Astrocyte (in vitro differentiated cells and primary cell): ENCODE results near the gene ROPN1B. TPM values are rescaled to one million over a fixed set of nuclear protein-coding genes. Genes with fewer than 3 reads are reported as not detected.

Experiments
- DNase-seq: peaks from one replicate; pipeline ENCODE4 v3.0.0-alpha.2; 2010; ENCODE audit warnings: low read depth
- FAIRE-seq: peaks from 2 replicates; lab custom pipeline; 2011; peaks lifted over from hg19 to GRCh38; lab: Jason Lieb, UNC
- H2AFZ ChIP-seq: 2 replicates; pipeline ENCODE4 v1.6.0; 2012; ENCODE audit warnings: low read depth, low read length, inconsistent platforms
- H3K27ac ChIP-seq: 2 replicates; pipeline ENCODE4 v1.5.1; 2011; ENCODE audit warnings: low read depth, low read length, inconsistent platforms
- H3K27me3 ChIP-seq: 2 replicates; pipeline ENCODE4 v1.6.0; 2011; ENCODE audit warnings: low read length, inconsistent platforms; ENCODE audit not compliant: insufficient read depth
- H3K36me3 ChIP-seq: 2 replicates; pipeline ENCODE4 v1.5.1; 2011; ENCODE audit warnings: low read length, inconsistent platforms; ENCODE audit not compliant: insufficient read depth
- H3K4me1 ChIP-seq: 2 replicates; pipeline ENCODE4 v1.5.1; 2011; ENCODE audit warnings: low read length, inconsistent platforms; ENCODE audit not compliant: insufficient read depth
- H3K4me2 ChIP-seq: 2 replicates; pipeline ENCODE4 v1.6.0; 2012; ENCODE audit warnings: low read length, inconsistent platforms
- H3K4me3 ChIP-seq: 2 replicates; pipeline ENCODE4 v1.5.1; 2011; ENCODE audit warnings: low read depth, mild to moderate bottlenecking, low read length, inconsistent platforms; ENCODE audit not compliant: insufficient read depth
- H3K79me2 ChIP-seq: 2 replicates; pipeline ENCODE4 v1.6.0; 2012; ENCODE audit warnings: mild to moderate bottlenecking, low read length, inconsistent platforms; ENCODE audit not compliant: insufficient read depth
- H3K9ac ChIP-seq: 2 replicates; pipeline ENCODE4 v1.6.0; 2012; ENCODE audit warnings: mild to moderate bottlenecking, low read length, inconsistent platforms
- H3K9me3 ChIP-seq: 2 replicates; pipeline ENCODE4 v1.5.1; 2012; ENCODE audit warnings: low read depth, mild to moderate bottlenecking, low read length, inconsistent platforms; ENCODE audit not compliant: insufficient read depth
- H4K20me1 ChIP-seq: 2 replicates; pipeline ENCODE4 v1.6.0; 2012; ENCODE audit warnings: low read length, inconsistent platforms; ENCODE audit not compliant: insufficient read depth
- H3K27ac Mint-ChIP-seq: one replicate; pipeline ENCODE4 v1.8.0; 2021; ENCODE audit warnings: mild to moderate bottlenecking, mixed read lengths; ENCODE audit not compliant: unreplicated experiment
- H3K27me3 Mint-ChIP-seq: one replicate; pipeline ENCODE4 v1.8.0; 2021; ENCODE audit warnings: low read depth, mixed read lengths; ENCODE audit not compliant: unreplicated experiment
- H3K36me3 Mint-ChIP-seq: one replicate; pipeline ENCODE4 v1.8.0; 2021; ENCODE audit warnings: low read depth, mixed read lengths; ENCODE audit not compliant: unreplicated experiment
- H3K4me1 Mint-ChIP-seq: one replicate; pipeline ENCODE4 v1.8.0; 2021; ENCODE audit warnings: low read depth, mixed read lengths; ENCODE audit not compliant: unreplicated experiment
- H3K4me3 Mint-ChIP-seq: one replicate; pipeline ENCODE4 v1.8.0; 2021; ENCODE audit warnings: mild to moderate bottlenecking, moderate library complexity, mixed read lengths; ENCODE audit not compliant: unreplicated experiment
- H3K9me3 Mint-ChIP-seq: one replicate; pipeline ENCODE4 v1.8.0; 2021; ENCODE audit warnings: mild to moderate bottlenecking, mixed read lengths; ENCODE audit not compliant: unreplicated experiment
- CTCF ChIP-seq: IDR thresholded peaks from 2 replicates; pipeline ENCODE4 v1.5.1; 2011; ENCODE audit warnings: low read depth, mild to moderate bottlenecking, inconsistent platforms, low read length, moderate library complexity; ENCODE audit not compliant: insufficient read depth
- EZH2 ChIP-seq: IDR thresholded peaks from 2 replicates; pipeline ENCODE4 v1.6.1; 2012; ENCODE audit warnings: mild to moderate bottlenecking, low read length, inconsistent platforms; ENCODE audit not compliant: insufficient read depth
- total RNA-seq: library from RNA; stranded (reverse); gene quantifications from 2 replicates; pipeline ENCODE4 v1.2.1, GENCODE V29; 2021

The ROPN1B gene
- total RNA-seq, 1 donor from 2014 or later = not detected

DNA sequence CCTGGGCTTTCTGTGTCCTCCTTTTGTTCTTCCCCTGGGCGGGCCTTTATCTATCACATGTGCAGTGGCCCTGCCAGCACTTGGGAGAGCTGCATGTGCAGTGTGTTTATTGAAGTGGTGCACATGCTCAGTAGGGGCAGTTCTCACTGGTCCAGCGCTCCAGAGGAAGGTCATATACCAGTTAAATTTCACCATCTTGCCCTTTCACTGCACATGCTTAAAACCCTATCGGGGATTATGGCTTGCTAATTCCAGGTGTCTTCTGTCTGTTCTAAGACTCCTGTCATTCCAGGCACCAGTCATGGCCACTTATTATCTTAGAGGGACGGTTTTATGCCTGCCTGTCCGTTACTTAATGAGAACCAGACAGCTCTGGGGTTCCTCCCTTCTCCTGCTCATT is 52.2 kb downstream of the ROPN1B start:
- no peaks in the 10 kb centered on the region for H3K4me1 Mint-ChIP-seq
- H3K27ac Mint-ChIP-seq = no peak overlapping the region
- no peak overlapping the region for H3K4me2 ChIP-seq

DNA sequence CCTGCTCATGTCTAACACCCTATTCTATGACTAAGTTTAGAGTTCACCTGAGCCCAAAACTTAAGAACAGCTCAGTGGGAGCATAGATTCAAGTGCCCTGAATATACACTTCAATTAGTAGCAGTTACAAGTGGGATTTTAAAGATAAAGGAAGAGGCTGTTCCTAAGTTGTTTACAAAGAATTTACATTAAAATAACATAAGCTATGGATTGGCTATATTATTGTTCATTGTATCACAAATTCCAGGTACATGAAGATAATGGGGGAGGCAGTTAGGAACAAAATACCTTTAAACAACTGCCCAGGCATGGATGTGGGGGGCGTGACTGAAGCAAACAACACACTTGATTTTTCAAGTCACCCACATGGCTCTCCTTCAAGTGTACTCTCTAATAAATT is 52.7 kb downstream of the ROPN1B start:
- H3K9me3 ChIP-seq = no peaks in the 10 kb centered on the region
- DNase-seq = no peak
- H3K36me3 Mint-ChIP-seq = peaks cover 33% of the 10 kb centered on the region
- H3K4me1 Mint-ChIP-seq = no peaks in the 10 kb centered on the region
- H4K20me1 ChIP-seq = no peaks in the 10 kb centered on the region
- no peak overlapping the region for H2AFZ ChIP-seq
- no peaks in the 10 kb centered on the region for H3K36me3 ChIP-seq
- H3K4me3 Mint-ChIP-seq = no peak overlapping the region
- H3K79me2 ChIP-seq = no peaks in the 10 kb centered on the region
- no peak overlapping the region for H3K27ac ChIP-seq
- peaks cover 3% of the 10 kb centered on the region for H3K9me3 Mint-ChIP-seq
- no peak overlapping the region for H3K4me2 ChIP-seq
- H3K27me3 ChIP-seq = no peaks in the 10 kb centered on the region
- no peaks in the 10 kb centered on the region for H3K4me1 ChIP-seq
- no peak for FAIRE-seq
- peaks cover 2% of the 10 kb centered on the region for H3K27me3 Mint-ChIP-seq
- TF ChIP-seq EZH2 (no peak), CTCF (no peak)
- H3K4me3 ChIP-seq = no peak overlapping the region
- no peak overlapping the region for H3K9ac ChIP-seq
- no peak overlapping the region for H3K27ac Mint-ChIP-seq

More for the DNA sequence above, 52.2 kb downstream of the ROPN1B start:
- DNase-seq (no peak), FAIRE-seq (no peak)
- Mint-ChIP-seq H3K27me3 (peaks cover 2% of the 10 kb centered on the region), H3K9me3 (peaks cover 3% of the 10 kb centered on the region), H3K36me3 (peaks cover 28% of the 10 kb centered on the region), H3K4me3 (no peak overlapping the region)
- no peak overlapping the region for H2AFZ ChIP-seq
- no peak for TF ChIP-seq CTCF
- no peaks in the 10 kb centered on the region for H4K20me1 ChIP-seq
- no peaks in the 10 kb centered on the region for H3K9me3 ChIP-seq
- no peaks in the 10 kb centered on the region for H3K36me3 ChIP-seq
- no peaks in the 10 kb centered on the region for H3K27me3 ChIP-seq
- H3K4me1 ChIP-seq = no peaks in the 10 kb centered on the region
- H3K79me2 ChIP-seq = no peaks in the 10 kb centered on the region
- H3K27ac ChIP-seq = no peak overlapping the region
- H3K9ac ChIP-seq = no peak overlapping the region
- no peak overlapping the region for H3K4me3 ChIP-seq

GRCh38 chr3:126022741-126023359 is 53.9 kb downstream of the ROPN1B start:
- peaks cover 6% of the 10 kb centered on the region for H3K9me3 Mint-ChIP-seq
- H3K4me1 Mint-ChIP-seq = no peaks in the 10 kb centered on the region
- Histone ChIP-seq H3K4me1 (no peaks in the 10 kb centered on the region), H3K27ac (no peak overlapping the region), H3K27me3 (no peaks in the 10 kb centered on the region), H4K20me1 (no peaks in the 10 kb centered on the region), H3K36me3 (no peaks in the 10 kb centered on the region), H2AFZ (no peak overlapping the region), H3K9me3 (peaks cover 1% of the 10 kb centered on the region), H3K4me2 (no peak overlapping the region), H3K4me3 (no peak overlapping the region), H3K79me2 (no peaks in the 10 kb centered on the region), H3K9ac (no peak overlapping the region)
- no peak for FAIRE-seq
- H3K36me3 Mint-ChIP-seq = peaks cover 41% of the 10 kb centered on the region
- no peak overlapping the region for H3K4me3 Mint-ChIP-seq
- TF ChIP-seq CTCF = no peak
- TF ChIP-seq EZH2 = no peak
- peaks cover 2% of the 10 kb centered on the region for H3K27me3 Mint-ChIP-seq
- no peak for DNase-seq
- no peak overlapping the region for H3K27ac Mint-ChIP-seq
